Nephron (organoid): ENCODE data around the gene RAI14.

Source experiments
- H3K27ac Mint-ChIP-seq, 3 experiments: 2 replicates each; pipeline ENCODE4 v1.8.0; 2020; ENCODE audit warnings: mixed read lengths in 3 of 3, mild to moderate bottlenecking in 2 of 3, moderate library complexity in 1 of 3
- H3K27me3 Mint-ChIP-seq: 2 replicates; pipeline ENCODE4 v1.8.0; 2021; ENCODE audit warnings: low read depth, mild to moderate bottlenecking, moderate library complexity, mixed read lengths
- H3K36me3 Mint-ChIP-seq: 2 replicates; pipeline ENCODE4 v1.8.0; 2020; ENCODE audit warnings: low read depth, mixed read lengths
- H3K4me1 Mint-ChIP-seq: 2 replicates; pipeline ENCODE4 v1.8.0; 2020; ENCODE audit warnings: mixed read lengths
- H3K4me3 Mint-ChIP-seq, 3 experiments: 2 replicates each; pipeline ENCODE4 v1.8.0; 2020; ENCODE audit warnings: mild to moderate bottlenecking in 3 of 3, mixed read lengths in 3 of 3, moderate library complexity in 2 of 3
- H3K9me3 Mint-ChIP-seq: 2 replicates; pipeline ENCODE4 v1.8.0; 2020; ENCODE audit warnings: mixed read lengths
- CTCF ChIP-seq, 3 experiments: fragments of 200-600 bp; sonication (generic); IDR thresholded peaks; one replicate each; pipeline ENCODE4 v1.5.0; 2021; ENCODE audit warnings: antibody characterized with exemption in 3 of 3; ENCODE audit not compliant: unreplicated experiment in 3 of 3

Gene RAI14

DNA sequence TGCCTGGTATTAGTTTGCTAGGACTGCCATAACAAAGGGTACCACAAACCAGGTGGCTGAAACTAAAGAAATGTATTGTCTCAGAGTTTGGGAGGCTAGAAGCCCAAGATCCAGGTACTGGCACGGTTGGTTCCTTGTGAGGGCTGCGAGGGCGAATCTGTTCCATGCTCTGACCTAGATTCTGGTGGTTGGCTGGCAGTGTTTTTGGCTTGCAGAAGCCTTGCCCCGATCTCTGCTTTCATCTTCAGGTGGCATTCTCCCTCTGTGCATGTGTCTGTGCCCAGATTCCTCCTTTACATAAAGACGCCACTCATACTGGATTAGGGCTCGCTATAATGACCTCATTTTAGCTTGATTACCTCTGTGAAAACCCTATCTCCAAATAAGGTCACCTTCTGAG is 36.7 kb downstream of the RAI14 start:
- Mint-ChIP-seq H3K27ac (no peak overlapping the region), H3K9me3 (no peaks in the 10 kb centered on the region), H3K4me1 (peaks cover 36% of the 10 kb centered on the region), H3K27me3 (no peaks in the 10 kb centered on the region), H3K4me3 (no peak overlapping the region), H3K36me3 (peaks cover 25% of the 10 kb centered on the region)
- TF ChIP-seq CTCF (IDR thresholded peaks at IDR 0.05; ENCODE audit: unreplicated experiment in 3 of 3), result no peak

DNA sequence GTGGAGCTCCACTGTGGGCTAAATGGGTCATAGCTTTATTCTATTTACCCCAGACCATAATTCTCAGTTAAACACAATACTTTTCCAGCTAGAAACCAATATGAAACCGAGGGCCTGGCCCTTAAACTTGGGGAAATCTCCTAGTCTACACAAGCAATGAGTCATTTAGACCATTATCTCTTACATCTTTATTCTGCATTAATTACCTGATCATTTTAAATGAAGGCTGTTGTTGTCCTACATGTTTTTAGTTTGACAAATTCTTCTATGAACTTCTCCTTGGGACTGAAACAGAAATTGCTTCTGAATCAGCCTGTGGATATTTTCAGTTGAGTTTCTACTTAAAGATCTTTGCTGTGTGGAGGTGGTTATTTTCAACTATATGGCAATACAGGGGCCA is 37.9 kb downstream of the RAI14 start:
- no peak for TF ChIP-seq CTCF (IDR thresholded peaks at IDR 0.05; ENCODE audit: unreplicated experiment in 3 of 3)
- Mint-ChIP-seq H3K4me1 (peaks cover 32% of the 10 kb centered on the region), H3K27me3 (no peaks in the 10 kb centered on the region), H3K9me3 (no peaks in the 10 kb centered on the region), H3K27ac (peak overlapping the region; percentile 18 to 61 (median 49)), H3K4me3 (no peak overlapping the region), H3K36me3 (peaks cover 16% of the 10 kb centered on the region)

GRCh38 chr5:34694685-34695084 is 38.6 kb downstream of the RAI14 start:
- Mint-ChIP-seq H3K27ac (peak overlapping the region; percentile 18 to 61 (median 49)), H3K9me3 (no peaks in the 10 kb centered on the region), H3K27me3 (no peaks in the 10 kb centered on the region), H3K4me3 (no peak overlapping the region), H3K36me3 (peaks cover 19% of the 10 kb centered on the region), H3K4me1 (peaks cover 34% of the 10 kb centered on the region)
- no peak for TF ChIP-seq CTCF (IDR thresholded peaks at IDR 0.05; ENCODE audit: unreplicated experiment in 3 of 3)

DNA sequence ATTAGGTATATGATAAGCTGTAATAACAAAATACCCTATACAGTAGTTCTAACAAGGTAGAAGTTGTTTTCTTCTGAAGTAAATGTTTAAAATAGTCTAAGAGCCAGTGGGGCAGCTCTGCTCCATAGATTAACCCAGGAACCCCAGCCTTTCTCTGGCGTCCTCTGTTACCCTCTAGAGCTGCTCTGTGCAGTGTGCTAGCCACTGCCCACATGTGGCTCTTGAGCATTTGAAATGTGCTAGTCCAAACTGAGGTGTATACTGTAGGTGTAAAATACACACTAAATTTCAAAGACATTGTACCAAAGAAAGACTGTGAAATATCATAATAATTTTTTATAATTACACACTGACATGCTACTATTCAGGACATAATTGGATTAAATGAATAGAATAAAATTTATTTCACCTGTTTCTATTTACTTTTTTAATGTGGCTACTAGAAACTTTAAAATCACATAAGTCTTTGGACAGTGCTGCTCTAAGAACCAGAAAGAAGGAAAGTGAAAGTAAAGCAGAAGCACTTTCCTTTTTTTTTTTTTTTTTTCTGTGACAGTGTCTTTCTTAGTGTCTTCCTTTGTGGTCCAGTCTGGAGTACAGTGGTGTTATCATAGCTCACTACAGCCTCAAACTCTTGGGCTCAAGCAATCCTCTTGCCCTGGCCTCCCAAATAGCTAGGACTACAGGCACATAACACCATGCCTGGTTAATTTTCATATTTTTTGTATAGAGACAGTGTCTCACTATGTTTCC is 39.3 kb downstream of the RAI14 start:
- H3K27me3 Mint-ChIP-seq, result no peaks in the 10 kb centered on the region
- H3K36me3 Mint-ChIP-seq, result peaks cover 19% of the 10 kb centered on the region
- H3K4me3 Mint-ChIP-seq, result no peak overlapping the region
- peaks cover 31% of the 10 kb centered on the region for H3K4me1 Mint-ChIP-seq
- H3K9me3 Mint-ChIP-seq, result no peaks in the 10 kb centered on the region
- no peak for TF ChIP-seq CTCF (IDR thresholded peaks at IDR 0.05; ENCODE audit: unreplicated experiment in 3 of 3)
- peak overlapping the region in 2 of 3 experiments; percentile 54 to 73 for H3K27ac Mint-ChIP-seq

GRCh38 chr5:34697308-34698108 is 41.4 kb downstream of the RAI14 start:
- H3K36me3 Mint-ChIP-seq, result peaks cover 17% of the 10 kb centered on the region
- peaks cover 37% of the 10 kb centered on the region for H3K4me1 Mint-ChIP-seq
- no peaks in the 10 kb centered on the region for H3K27me3 Mint-ChIP-seq
- no peaks in the 10 kb centered on the region for H3K9me3 Mint-ChIP-seq
- no peak overlapping the region for H3K4me3 Mint-ChIP-seq
- no peak for TF ChIP-seq CTCF (IDR thresholded peaks at IDR 0.05; ENCODE audit: unreplicated experiment in 3 of 3)
- H3K27ac Mint-ChIP-seq, result no peak overlapping the region
